NCI-H526 (cell line): ENCODE measurements around the gene POU5F1.
"Not testable (repeated sequence)": the region's sequence is repeated elsewhere in the genome, so short reads cannot be mapped to it uniquely, and the experiment has no call there.

Experiments
- DNase-seq, 2 experiments: peaks; one replicate each; lab custom pipeline; 2025; lab: John Stamatoyannopoulos, UW

The POU5F1 gene

DNA sequence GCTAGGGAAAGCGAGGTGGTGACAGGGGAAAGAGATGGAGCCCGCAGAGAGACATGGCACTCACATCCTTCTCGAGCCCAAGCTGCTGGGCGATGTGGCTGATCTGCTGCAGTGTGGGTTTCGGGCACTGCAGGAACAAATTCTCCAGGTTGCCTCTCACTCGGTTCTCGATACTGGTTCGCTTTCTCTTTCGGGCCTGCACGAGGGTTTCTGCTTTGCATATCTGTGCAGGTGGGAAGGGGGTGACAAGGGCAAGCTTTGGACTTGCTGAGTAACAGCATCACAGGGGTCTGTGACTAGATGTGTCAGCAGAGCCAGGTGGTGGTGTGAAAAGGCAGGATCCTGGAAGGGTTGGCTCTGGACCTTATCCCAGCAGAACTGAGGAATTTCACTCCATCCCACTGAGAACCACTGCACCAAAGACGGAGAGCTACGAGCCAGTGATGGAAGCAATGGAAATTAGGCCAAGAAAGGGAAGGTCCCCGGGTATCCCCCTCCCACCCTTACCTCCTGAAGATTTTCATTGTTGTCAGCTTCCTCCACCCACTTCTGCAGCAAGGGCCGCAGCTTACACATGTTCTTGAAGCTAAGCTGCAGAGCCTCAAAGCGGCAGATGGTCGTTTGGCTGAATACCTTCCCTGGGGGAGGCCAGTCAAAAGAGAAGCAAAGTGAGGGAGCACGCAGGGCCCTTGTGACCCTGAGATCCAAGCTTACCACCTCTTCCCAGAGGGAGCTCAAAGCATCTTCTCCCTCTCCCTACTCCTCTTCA is 5.2 kb downstream of the POU5F1 start:
- DNase-seq: peak; percentile 36 to 65

DNA sequence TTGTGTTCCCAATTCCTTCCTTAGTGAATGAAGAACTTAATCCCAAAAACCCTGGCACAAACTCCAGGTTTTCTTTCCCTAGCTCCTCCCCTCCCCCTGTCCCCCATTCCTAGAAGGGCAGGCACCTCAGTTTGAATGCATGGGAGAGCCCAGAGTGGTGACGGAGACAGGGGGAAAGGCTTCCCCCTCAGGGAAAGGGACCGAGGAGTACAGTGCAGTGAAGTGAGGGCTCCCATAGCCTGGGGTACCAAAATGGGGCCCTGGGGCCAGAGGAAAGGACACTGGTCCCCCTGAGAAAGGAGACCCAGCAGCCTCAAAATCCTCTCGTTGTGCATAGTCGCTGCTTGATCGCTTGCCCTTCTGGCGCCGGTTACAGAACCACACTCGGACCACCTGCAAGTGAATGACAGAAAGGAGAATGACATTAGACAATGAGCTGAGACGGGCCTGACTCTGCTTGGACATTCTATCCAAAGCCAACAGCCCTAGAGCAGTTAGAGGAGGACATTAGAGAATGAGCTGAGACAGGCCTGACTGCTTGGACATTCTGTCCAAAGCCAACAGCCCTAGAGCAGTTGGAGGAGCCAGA is 5.9 kb downstream of the POU5F1 start:
- not testable (repeated sequence) for DNase-seq

DNA sequence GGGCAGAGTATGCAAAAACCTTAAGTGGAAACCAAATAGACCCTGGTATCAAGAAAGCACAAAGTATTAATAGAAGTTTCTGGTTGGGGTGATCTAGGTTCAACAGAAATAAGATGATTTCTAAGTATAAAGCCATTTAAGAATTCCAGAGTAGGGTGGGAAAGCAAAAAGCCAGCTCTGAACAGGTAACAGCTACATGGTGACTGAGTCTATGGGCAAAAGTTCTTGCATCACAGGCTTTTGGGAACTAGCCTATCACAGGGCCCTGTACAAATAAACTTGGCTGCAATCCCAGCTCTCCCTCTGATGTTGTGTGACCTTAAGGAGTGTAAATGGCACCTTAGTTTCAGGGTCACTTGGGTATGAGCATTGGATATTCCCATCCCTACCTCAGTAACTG is 6.6 kb downstream of the POU5F1 start:
- DNase-seq: no peak

DNA sequence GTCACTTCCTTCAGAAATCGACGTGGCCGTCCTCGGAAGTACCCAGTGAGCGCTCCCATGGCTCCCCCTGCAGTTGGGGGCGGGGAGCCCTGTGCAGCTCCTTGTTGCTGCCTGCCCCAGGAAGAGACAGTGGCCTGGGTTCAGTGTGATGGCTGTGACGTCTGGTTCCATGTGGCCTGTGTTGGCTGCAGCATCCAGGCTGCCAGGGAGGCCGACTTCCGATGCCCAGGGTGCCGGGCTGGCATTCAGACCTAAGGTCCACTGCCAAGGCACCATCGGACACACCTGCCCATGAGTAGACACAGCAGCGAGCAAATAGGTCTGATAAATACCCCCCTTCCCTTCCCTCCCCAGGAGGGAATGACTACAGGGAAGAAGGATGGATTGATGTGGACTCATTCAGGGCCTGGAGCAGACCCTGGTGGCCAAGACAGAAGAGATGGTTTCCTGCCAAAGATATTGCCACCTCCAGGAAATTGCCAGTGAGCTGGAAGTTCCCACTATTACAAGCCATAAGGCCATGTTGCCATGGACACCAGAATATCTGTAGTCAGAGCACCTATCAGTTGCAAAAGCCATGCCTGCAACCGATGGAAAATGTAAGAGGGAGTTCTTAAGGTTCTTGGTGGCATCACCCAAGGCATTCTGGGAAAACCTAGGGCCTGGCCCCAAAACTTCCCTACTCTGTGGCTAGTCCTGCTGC is 7.9 kb downstream of the POU5F1 start:
- DNase-seq: no peak

GRCh38 chr6:31161216-31162126 is 9.0 kb downstream of the POU5F1 start:
- no peak for DNase-seq

- peak in 1 of 2 experiments; percentile 44 for DNase-seq
Observed at GRCh38 chr6:31158863-31159855, 11.3 kb downstream of the POU5F1 start.

- peak; percentile 97 to 99 for DNase-seq
Observed at GRCh38 chr6:31158140-31158862, 12.2 kb downstream of the POU5F1 start, which contains the start of gene TCF19. Gene TCF19, plus strand, starts transcription at chr6:31158589. Its CDS starts 881 bp downstream, at chr6:31159470.

- DNase-seq: no peak
Observed at GRCh38 chr6:31157513-31158139, 12.9 kb downstream of the POU5F1 start, which contains the start of gene CCHCR1. Gene CCHCR1, minus strand, starts transcription at chr6:31157802. Its CDS starts 202 bp downstream, at chr6:31157600.

- no peak for DNase-seq
Observed at GRCh38 chr6:31156641-31157040, 13.8 kb downstream of the POU5F1 start.

DNA sequence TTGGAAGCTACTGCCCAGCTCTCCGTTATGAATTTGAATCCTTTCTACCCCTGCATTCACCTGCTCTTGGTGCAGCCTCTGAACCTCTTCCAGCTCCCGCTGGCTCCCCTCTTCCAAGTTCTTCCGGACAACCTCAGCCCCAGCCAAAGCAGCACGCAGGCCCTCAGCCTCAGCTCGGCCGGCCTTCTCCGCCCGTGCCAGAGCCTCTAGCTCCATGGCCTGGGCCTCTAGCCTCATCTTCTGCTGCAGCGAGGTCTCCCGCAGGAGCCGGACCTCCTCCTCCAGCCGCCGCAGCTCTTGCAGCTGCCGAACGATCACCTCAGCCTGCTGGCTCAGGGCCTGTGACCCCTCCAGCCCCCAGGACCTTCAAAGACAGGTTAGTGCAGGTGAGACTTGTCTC is 16.0 kb downstream of the POU5F1 start:
- DNase-seq: no peak

GRCh38 chr6:31152781-31153180 is 17.7 kb downstream of the POU5F1 start:
- DNase-seq: no peak

DNA sequence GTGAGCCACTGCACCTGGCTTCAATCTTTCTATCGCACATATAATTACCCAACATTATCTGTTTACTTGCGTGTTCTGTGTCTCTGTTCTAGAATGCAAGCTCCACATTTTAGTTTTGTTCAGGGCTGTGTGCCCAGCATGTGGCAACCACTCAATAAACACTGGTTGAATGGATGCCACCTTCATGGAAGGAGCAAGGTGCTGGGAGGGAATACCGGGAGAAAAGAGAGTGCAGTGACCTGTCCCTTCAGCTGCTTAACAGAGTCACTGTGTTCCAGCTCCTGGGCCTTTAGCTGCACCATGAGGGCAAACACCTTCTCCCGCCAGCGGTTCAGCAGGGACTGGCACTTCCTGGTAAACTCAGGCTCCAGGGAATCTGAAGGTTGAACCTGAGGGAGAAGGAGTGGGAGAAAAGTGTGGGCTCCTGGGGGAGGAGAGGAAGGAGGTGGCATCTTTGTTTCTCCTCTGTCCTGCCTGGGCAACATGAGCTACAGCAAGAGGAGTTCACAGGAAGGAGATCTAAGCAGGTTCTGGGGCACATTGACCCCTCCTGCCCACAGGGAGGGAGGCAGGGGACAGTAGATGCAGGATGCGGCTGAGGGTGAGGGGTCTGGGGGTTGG is 20.5 kb downstream of the POU5F1 start:
- no peak for DNase-seq

GRCh38 chr6:31145386-31145785 is 25.1 kb downstream of the POU5F1 start:
- no peak for DNase-seq

DNA sequence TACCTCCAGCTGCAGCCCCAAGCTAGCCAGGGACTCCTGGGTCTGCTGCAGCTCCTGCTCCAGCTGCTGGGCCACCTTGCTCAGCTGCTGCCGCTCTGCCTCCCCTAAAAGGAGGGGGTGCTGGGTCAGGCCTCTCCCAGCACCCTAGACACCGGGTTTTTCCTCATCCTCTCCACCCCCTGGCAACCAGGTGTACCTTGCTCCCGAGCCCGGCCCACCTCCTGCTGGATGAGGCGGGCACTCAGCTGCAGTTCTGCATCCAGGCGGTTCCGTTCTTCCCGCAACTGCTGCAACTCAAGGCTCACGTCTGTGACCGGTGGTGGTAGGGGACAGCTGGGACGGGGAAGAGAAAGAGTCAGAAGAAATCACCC is 25.5 kb downstream of the POU5F1 start:
- no peak for DNase-seq

DNA sequence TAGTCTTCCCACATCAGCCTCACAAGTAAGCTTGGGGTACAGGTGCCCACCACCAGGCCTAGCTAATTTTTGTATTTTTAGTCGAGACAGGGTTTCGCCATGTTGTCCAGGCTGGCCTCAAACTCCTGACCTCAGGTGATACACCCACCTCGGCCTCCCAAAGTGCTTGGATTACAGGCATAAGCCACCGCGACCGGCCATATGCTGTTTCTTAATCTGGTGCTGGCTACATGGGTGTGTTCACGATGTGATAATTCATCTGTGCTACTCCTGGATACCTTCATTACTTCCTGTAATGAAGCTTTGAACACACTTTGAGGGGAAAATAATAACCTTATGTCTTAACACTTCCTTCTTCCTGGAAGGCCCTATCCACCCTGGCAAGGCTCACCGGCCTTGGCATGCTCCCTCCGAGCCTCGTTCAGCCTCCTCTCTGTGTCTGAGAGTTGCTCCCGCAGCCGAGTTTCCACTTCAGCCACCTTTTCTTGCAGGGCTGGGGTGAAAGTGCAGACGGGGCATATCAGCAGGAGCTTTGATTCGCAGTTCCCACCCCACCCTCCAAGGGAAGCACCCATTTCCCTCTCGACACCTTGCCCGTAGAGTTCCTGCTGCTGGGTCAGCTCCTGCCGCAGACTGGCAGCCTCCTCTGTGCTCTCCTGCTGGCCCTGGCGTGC is 26.0 kb downstream of the POU5F1 start:
- DNase-seq: no peak

DNA sequence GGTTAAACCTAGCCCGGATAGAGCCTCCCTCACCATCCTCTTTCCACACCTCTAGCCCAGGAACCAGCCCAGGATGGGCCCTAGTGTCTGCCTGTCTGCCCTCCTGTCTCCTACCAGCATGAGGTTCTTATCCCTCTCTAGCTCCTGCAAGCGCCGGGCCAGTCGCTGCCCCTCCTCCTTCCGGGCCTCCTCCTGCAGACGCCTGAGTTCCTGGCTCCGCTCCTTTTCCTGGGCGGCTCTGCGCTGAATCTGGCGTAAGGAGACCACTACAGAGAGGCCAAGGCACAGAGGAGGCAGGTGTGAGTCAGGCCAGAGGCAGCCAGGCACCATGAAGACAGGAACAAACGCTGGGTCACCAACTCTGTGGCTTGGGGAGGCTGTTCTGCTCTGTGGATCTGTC is 27.3 kb downstream of the POU5F1 start:
- no peak for DNase-seq

- no peak for DNase-seq
Observed at GRCh38 chr6:31142361-31142761, 28.1 kb downstream of the POU5F1 start.

- DNase-seq: no peak
Observed at GRCh38 chr6:31140643-31141042, 29.8 kb downstream of the POU5F1 start.
